A673 (cell line): ENCODE measurements around the gene KREMEN1.

Source experiments
- EZH2 ChIP-seq: fragments of 200-600 bp; sonication (generic); IDR thresholded peaks from 2 replicates; pipeline ENCODE4 v1.6.1; 2017; ENCODE audit warnings: borderline replicate concordance, low read depth, mild to moderate bottlenecking, mixed read lengths, antibody characterized with exemption, low read length; ENCODE audit not compliant: poor library complexity, severe bottlenecking
- TF ChIP-seq, protein P1 (sequence below): fragments of 300-800, 200-600 bp; sonication (generic); conservative IDR thresholded peaks from 2 replicates; pipeline ENCODE4 v1.5.1; 2017; ENCODE audit warnings: low read depth, mild to moderate bottlenecking, antibody characterized with exemption, low read length, moderate library complexity, mixed read lengths

DNA sequence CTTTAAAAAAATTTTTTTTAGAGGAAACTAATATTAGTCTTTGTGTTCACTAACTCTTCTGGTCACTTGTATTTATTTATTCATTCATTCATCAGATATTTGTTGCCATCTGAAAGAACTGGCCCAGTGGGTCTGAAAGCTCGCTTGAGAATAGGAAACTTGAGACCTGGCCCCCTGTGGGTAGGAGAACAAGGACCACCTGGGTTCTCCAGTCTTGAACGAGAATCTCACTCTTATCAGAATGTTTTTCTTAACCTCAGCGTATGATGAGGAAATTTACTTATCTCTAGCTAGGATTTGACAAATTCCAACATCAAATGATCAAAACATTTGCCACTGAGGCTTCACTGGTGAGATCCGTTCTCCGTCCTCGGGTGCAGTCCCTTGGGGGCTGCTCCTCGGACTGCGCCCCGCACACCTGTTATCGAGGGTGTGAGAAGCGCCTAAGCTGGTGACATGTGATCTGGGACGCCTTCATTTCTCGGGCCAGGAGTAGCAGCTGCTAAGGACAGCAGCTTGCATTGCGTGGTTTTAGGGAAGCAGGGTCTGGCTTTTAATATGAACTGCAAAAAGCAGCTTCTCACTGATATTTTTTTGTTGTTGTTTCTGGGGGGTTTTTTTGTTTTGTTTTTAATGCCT is 17.5 kb upstream of the KREMEN1 start:
- TF ChIP-seq, protein P1, sequence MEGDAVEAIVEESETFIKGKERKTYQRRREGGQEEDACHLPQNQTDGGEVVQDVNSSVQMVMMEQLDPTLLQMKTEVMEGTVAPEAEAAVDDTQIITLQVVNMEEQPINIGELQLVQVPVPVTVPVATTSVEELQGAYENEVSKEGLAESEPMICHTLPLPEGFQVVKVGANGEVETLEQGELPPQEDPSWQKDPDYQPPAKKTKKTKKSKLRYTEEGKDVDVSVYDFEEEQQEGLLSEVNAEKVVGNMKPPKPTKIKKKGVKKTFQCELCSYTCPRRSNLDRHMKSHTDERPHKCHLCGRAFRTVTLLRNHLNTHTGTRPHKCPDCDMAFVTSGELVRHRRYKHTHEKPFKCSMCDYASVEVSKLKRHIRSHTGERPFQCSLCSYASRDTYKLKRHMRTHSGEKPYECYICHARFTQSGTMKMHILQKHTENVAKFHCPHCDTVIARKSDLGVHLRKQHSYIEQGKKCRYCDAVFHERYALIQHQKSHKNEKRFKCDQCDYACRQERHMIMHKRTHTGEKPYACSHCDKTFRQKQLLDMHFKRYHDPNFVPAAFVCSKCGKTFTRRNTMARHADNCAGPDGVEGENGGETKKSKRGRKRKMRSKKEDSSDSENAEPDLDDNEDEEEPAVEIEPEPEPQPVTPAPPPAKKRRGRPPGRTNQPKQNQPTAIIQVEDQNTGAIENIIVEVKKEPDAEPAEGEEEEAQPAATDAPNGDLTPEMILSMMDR, result no peak
- no peak for TF ChIP-seq EZH2
